ENCODE data around the gene CD2AP. TPM values are rescaled to one million over a fixed set of nuclear protein-coding genes. Genes with fewer than 3 reads are reported as not detected.

CD2AP gene
- total RNA-seq, 4 donors from 2014 or later: 23.4 to 33.9 (median 30.4) TPM

- WGBS, 2 donors: 38 to 61% methylated on average over 1 of the region's 1 CpG
- TF ChIP-seq CTCF (IDR thresholded peaks at IDR 0.05) (no peak), POLR2A (IDR thresholded peaks at IDR 0.05) (no peak)
- H3K9me3 ChIP-seq: no peaks in the 10 kb centered on the region
- H3K27me3 ChIP-seq: no peaks in the 10 kb centered on the region
- DNase-seq: no peak
- H3K4me3 ChIP-seq: no peak overlapping the region
- peaks cover 0 to 77% (median 0%) of the 10 kb centered on the region in 3 donors for H3K36me3 ChIP-seq
- intact Hi-C loops (cut with DNase I): no loop called here
- peak overlapping the region in 3 of 4 donors; percentile 7 to 74 (median 61) for H3K27ac ChIP-seq
- peaks cover 0 to 27% (median 0%) of the 10 kb centered on the region in 3 donors for H3K4me1 ChIP-seq
Measured at GRCh38 chr6:47595785-47596184, 118.2 kb downstream of the CD2AP start.

GRCh38 chr6:47598367-47598766, 120.8 kb downstream of the CD2AP start:
- peaks cover 0 to 56% (median 0%) of the 10 kb centered on the region in 3 donors for H3K36me3 ChIP-seq
- H3K27ac ChIP-seq: no peak overlapping the region
- no peak overlapping the region for H3K4me3 ChIP-seq
- H3K9me3 ChIP-seq: no peaks in the 10 kb centered on the region
- DNase-seq: no peak
- 83 to 97% methylated on average over 4 of the region's 4 CpGs for whole genome bisulfite sequencing, 2 donors
- intact Hi-C loops (cut with DNase I): no loop called here
- peaks cover 0 to 29% (median 0%) of the 10 kb centered on the region in 3 donors for H3K4me1 ChIP-seq
- no peaks in the 10 kb centered on the region for H3K27me3 ChIP-seq
- TF ChIP-seq POLR2A (IDR thresholded peaks at IDR 0.05) (no peak), CTCF (IDR thresholded peaks at IDR 0.05) (no peak)

- H3K36me3 ChIP-seq: peaks cover 0 to 51% (median 0%) of the 10 kb centered on the region in 3 donors
- H3K4me3 ChIP-seq: no peak overlapping the region
- TF ChIP-seq CTCF (IDR thresholded peaks at IDR 0.05) (no peak), POLR2A (IDR thresholded peaks at IDR 0.05) (no peak)
- no peaks in the 10 kb centered on the region for H3K9me3 ChIP-seq
- intact Hi-C loops (cut with DNase I): no loop called here
- WGBS, 2 donors: 68 to 70% methylated on average over 1 of the region's 1 CpG
- no peak for DNase-seq
- H3K27ac ChIP-seq: no peak overlapping the region
- H3K4me1 ChIP-seq: peaks cover 0 to 39% (median 0%) of the 10 kb centered on the region in 3 donors
- H3K27me3 ChIP-seq: no peaks in the 10 kb centered on the region
Measured at GRCh38 chr6:47599512-47599911, 121.9 kb downstream of the CD2AP start.

- Histone ChIP-seq H3K4me3 (no peak overlapping the region), H3K27me3 (no peaks in the 10 kb centered on the region), H3K27ac (no peak overlapping the region), H3K36me3 (peaks cover 0 to 49% (median 0%) of the 10 kb centered on the region in 3 donors), H3K4me1 (peaks cover 0 to 13% (median 0%) of the 10 kb centered on the region in 3 donors), H3K9me3 (no peaks in the 10 kb centered on the region)
- DNase-seq: no peak
- TF ChIP-seq POLR2A (IDR thresholded peaks at IDR 0.05) (no peak), CTCF (IDR thresholded peaks at IDR 0.05) (no peak)
- intact Hi-C loops (cut with DNase I): no loop called here
- 88% methylated on average over 1 of the region's 1 CpG for WGBS, 2 donors
Measured at GRCh38 chr6:47603227-47603626, 125.6 kb downstream of the CD2AP start.

- Histone ChIP-seq H3K4me3 (no peak overlapping the region), H3K4me1 (peaks cover 0 to 13% (median 0%) of the 10 kb centered on the region in 3 donors), H3K36me3 (peaks cover 0 to 49% (median 0%) of the 10 kb centered on the region in 3 donors), H3K9me3 (no peaks in the 10 kb centered on the region), H3K27me3 (no peaks in the 10 kb centered on the region), H3K27ac (no peak overlapping the region)
- TF ChIP-seq POLR2A (IDR thresholded peaks at IDR 0.05) (no peak), CTCF (IDR thresholded peaks at IDR 0.05) (no peak)
- no peak for DNase-seq
- 46 to 54% methylated on average over 4 of the region's 4 CpGs for WGBS, 2 donors
- intact Hi-C loops (cut with DNase I): no loop called here
Measured at GRCh38 chr6:47603995-47604394, 126.4 kb downstream of the CD2AP start.
